ENCODE results near the gene SLC35D2.

GRCh38 chr9:96299823-96300222 lies 83.7 kb downstream of the SLC35D2 start:
- TF ChIP-seq CTCF (conservative IDR thresholded peaks at IDR 0.05; ENCODE audit: low read length), result no peak
- TF ChIP-seq EZH2phosphoT487 (IDR thresholded peaks at IDR 0.05; ENCODE audit: borderline replicate concordance, low read depth, low read length), result no peak
